ENCODE measurements around the gene KRTCAP2.

GRCh38 chr1:155219592-155220031 lies 46.5 kb upstream of the KRTCAP2 start:
- TF ChIP-seq, protein P1, sequence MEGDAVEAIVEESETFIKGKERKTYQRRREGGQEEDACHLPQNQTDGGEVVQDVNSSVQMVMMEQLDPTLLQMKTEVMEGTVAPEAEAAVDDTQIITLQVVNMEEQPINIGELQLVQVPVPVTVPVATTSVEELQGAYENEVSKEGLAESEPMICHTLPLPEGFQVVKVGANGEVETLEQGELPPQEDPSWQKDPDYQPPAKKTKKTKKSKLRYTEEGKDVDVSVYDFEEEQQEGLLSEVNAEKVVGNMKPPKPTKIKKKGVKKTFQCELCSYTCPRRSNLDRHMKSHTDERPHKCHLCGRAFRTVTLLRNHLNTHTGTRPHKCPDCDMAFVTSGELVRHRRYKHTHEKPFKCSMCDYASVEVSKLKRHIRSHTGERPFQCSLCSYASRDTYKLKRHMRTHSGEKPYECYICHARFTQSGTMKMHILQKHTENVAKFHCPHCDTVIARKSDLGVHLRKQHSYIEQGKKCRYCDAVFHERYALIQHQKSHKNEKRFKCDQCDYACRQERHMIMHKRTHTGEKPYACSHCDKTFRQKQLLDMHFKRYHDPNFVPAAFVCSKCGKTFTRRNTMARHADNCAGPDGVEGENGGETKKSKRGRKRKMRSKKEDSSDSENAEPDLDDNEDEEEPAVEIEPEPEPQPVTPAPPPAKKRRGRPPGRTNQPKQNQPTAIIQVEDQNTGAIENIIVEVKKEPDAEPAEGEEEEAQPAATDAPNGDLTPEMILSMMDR (IDR thresholded peaks at IDR 0.05) = no peak
- no peak for TF ChIP-seq POLR2A (IDR thresholded peaks at IDR 0.05)
